ENCODE results near the gene SLC7A5.
"Not testable (repeated sequence)": the region's sequence is repeated elsewhere in the genome, so short reads cannot be mapped to it uniquely, and the experiment has no call there.

Gene SLC7A5

GRCh38 chr16:87818533-87819161, 50.7 kb downstream of the SLC7A5 start:
- DNase-seq: no peak

- no peak for DNase-seq
These were observed 51.4 kb downstream of the SLC7A5 start for GRCh38 chr16:87817910-87818309.

GRCh38 chr16:87817370-87817769, 51.9 kb downstream of the SLC7A5 start:
- not testable (repeated sequence) for DNase-seq

- DNase-seq: no peak
These were observed 52.7 kb downstream of the SLC7A5 start for GRCh38 chr16:87816507-87817100.

- DNase-seq: no peak
These were observed 53.7 kb downstream of the SLC7A5 start for GRCh38 chr16:87815567-87815966.

- DNase-seq: no peak
These were observed 57.1 kb downstream of the SLC7A5 start for GRCh38 chr16:87812200-87812656.

- DNase-seq: not testable (repeated sequence)
These were observed 57.9 kb downstream of the SLC7A5 start for GRCh38 chr16:87811454-87811853.

GRCh38 chr16:87809150-87809902, 60.0 kb downstream of the SLC7A5 start:
- no peak for DNase-seq

GRCh38 chr16:87808108-87808507, 61.2 kb downstream of the SLC7A5 start:
- no peak for DNase-seq

- peak; percentile 53 to 73 for DNase-seq
These were observed 62.4 kb downstream of the SLC7A5 start for GRCh38 chr16:87806641-87807546.

- no peak for DNase-seq
These were observed 63.1 kb downstream of the SLC7A5 start for GRCh38 chr16:87806261-87806640.

GRCh38 chr16:87803385-87803784, 65.9 kb downstream of the SLC7A5 start:
- no peak for DNase-seq

GRCh38 chr16:87802670-87803069, 66.6 kb downstream of the SLC7A5 start:
- DNase-seq: no peak

- no peak for DNase-seq
These were observed 67.5 kb downstream of the SLC7A5 start for GRCh38 chr16:87801679-87802259.

GRCh38 chr16:87800497-87800896, 68.8 kb downstream of the SLC7A5 start:
- DNase-seq: no peak

GRCh38 chr16:87795336-87795735, 74.0 kb downstream of the SLC7A5 start:
- no peak for DNase-seq

GRCh38 chr16:87794485-87795078, 74.7 kb downstream of the SLC7A5 start:
- DNase-seq: no peak

- no peak for DNase-seq
These were observed 77.1 kb downstream of the SLC7A5 start for GRCh38 chr16:87792205-87792565.

GRCh38 chr16:87791295-87792204, 77.8 kb downstream of the SLC7A5 start:
- no peak for DNase-seq

GRCh38 chr16:87790292-87791100, 78.8 kb downstream of the SLC7A5 start:
- no peak for DNase-seq

Data from NCI-H524 (cell line).